HG03521 (cell line): ENCODE data around the gene TPRG1L.
A peak's percentile ranks its signal among the peaks of the same experiment; 100 is the strongest.
"Not testable (repeated sequence)": the region's sequence is repeated elsewhere in the genome, so short reads cannot be mapped to it uniquely, and the experiment has no call there.

Experiments
- ATAC-seq: cut with Tn5 transposase; IDR thresholded peaks from one replicate; pipeline ENCODE4 v1.9.1; 2021; ENCODE audit warnings: mild to moderate bottlenecking, moderate library complexity; ENCODE audit not compliant: unreplicated experiment

Gene TPRG1L

GRCh38 chr1:3607703-3608065 lies 17.1 kb upstream of the TPRG1L start:
- ATAC-seq = no peak

GRCh38 chr1:3608154-3608553 lies 16.7 kb upstream of the TPRG1L start:
- ATAC-seq = no peak

GRCh38 chr1:3609016-3609768 lies 15.6 kb upstream of the TPRG1L start:
- no peak for ATAC-seq

DNA sequence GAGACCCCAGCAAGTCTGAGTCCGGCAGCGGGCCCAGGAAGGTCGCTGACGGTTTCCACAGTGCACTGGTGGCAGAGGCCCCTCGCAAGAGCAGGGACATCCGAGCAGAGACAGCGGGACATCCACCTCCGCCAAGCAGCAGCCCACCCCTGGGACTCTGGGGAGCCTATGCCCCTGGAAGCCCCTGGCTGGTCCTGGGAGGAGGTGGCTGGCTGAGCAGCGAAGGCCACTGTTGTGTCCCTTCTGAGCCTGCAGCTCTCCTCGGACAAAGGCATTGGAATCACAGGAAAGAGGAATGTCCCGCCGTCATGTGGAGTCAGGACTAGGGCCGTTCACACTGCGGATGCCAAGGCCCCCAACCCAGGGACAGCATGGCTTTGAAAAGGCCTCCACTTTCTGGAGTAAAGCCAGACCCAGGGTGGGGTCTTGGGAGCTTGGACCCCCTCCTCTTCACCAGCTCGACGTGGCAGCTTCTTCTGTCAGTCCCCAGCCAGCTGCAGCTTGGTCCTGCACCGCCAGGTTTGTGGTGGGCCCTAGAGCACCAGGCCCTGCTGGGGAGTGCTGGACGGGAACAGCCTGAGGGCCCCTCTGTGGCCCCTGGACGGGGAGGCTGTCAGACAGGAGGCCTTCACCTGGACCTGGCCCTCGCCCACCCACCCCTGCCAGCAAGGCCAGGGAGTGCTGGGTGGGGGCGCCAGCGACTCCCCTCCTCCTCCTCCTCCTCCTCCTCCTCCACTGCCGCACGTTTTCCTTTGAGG lies 14.9 kb upstream of the TPRG1L start:
- no peak for ATAC-seq

DNA sequence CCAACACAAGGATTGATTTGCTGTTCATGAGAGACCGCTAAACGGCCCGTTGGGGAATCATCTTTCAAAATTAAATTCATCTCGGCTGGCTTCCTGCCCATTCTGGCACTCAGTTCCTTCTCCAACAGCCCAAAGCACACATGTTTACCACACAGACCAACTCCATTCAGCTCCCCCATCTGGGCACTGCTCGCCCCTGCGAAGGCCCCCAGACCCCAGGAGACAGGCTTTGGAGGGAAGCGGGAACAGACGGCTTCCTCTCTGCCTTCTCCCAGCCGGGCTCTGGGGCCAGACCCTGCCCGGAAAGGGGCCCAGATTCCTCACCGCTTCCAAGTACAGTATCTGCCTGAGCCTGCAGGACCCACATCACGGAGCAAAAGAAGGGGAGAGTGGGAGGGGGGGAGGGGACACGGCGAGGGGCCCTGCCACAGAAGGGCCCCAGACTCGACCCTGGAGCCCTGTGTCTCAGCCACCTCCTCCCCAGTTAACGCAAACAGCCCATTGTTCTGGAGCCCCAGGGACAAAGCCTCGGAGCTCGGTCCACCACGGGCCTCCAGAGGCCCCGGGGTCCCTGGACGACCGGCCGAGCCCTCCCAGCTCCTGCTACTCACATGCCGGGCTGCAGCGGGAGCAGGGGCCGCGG lies 14.2 kb upstream of the TPRG1L start:
- ATAC-seq = no peak

DNA sequence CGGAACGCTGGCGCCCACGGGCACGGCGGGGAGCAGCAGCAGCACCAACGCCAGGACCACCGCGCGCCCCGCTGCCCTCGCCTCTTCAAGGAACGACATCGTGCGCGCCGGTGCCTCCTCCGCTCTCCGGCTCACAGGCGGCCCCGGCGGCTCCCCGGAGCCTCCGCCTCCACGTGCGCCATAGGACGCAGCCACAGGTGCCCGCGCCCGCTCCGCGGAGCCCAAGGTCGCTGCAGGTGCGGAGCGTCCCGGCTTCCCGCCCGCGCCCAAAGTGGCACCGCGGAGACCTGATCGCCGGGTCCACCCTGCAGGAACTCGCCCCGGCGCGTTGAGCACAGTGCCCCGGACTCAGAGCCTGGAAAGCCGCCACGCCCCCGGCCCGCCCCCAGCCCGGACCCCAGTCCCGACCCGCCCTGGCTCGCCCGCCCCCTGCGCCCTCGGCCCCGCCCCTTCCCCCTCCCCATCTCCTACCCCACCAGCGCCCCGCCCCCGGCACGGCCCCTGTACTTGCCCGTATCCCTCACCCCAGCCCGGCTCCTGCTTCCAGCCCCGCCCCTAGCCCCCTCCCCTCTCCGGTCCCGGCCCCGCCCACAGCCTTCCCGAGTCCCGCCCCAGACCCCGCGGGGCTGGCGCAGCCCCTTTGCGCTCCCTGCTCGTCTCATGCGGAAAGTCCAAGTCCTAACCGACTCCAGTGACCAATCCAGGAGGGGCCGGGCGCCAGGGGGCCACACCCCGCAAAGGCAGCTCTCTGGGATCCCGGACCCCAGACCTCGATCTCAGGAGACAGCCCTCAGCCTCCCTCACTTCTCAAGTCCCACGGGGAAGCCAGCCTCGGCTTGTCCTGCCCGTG lies 13.4 kb upstream of the TPRG1L start, which contains the start of gene MEGF6:
MEGF6 (minus strand) TSS at position 339 of the 850 bp plus-strand sequence; CDS start at position 99, 240 bp downstream.
- ATAC-seq = no peak

- no peak for ATAC-seq
These were observed 12.7 kb upstream of the TPRG1L start for GRCh38 chr1:3612123-3612522.

DNA sequence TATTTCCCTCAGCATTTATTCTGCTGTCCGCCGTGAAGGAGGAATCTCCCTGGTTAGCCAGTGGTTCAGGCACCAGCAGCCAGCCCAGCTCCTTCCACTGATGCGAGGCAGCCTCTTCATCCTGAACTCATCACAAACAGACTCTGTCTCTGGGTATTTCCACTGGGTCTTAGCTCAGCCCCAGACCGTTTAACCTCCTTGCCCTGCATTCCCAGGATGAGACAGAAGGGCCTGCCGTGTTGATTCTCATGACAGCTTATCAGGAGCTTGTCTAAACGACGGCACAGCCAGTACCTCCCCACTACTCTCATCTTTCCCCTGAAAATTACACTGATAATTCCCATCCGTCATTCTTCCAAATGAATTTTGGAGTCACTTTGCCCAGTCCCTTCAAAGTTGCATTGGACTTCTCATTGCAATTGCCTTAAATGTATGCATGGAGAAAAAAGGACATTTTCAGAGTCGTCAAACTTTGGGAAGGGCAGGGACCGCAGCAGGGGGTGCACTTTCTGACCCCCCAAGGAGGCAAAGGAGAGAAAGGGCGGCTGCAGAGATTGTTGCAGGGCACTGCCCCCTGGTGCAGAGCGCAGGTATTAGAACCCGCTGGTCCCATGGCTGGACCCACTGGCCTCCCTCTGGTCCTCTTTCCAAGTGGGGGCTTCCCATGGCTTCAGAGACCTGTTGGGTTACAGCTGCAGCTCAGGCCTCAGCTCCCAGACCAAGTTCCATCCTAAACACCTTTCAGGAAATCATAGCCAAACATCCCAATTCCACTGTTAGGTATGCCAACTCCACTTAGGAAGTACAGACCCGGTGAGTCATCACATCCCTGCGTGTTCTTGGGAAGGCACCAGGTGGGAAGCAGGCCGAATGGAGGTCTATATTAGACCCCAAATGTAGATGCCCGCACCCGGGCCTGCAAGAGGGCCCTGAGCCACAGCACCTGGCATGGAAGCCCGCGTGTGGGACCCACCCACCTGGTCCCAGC lies 9.8 kb upstream of the TPRG1L start:
- no peak for ATAC-seq

- ATAC-seq = no peak
These were observed 8.0 kb upstream of the TPRG1L start for GRCh38 chr1:3616861-3617260.

DNA sequence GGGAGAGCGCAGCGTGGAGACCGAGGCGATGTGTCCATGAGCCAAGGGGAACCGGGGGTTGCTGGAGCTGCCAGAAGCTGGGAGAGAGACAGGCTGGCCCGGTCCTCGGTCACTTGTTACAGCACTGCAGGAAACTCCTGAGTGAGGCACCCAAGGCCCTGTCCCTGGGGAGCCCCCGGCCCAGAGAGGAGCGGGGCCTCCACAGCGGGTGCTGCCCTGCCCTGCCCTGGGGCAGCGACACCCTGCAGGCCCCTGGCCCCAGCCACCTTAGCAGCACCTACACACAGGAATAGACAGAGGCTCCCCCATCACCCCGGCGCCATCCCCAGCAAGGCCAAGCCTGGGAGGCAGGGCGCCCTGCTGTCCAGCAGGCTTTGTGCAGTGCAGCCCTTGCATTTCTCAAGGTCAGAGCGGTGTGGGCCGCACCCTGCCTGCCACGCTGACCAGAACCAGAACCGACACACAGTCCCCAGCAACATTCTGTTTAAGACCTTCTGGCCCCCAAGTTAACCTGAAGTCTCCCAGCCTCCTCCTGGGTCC lies 6.9 kb upstream of the TPRG1L start:
- no peak for ATAC-seq

DNA sequence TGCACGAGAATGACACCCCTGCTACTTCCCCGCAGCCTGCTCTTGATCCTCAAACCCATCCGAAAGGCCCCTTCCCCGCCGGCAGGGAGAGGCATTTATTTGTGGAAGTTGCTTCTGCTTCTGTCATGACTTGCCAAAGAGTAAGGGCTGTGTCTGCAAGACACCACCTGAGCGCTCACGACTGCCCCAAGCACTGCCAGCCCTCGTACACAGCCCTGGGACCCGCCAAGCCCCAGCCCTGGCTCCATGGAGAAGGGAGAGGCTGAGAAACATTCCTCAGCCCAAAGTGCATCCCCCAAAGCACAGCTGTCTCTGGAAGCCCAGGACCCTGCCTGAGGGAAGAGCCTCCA lies 6.3 kb upstream of the TPRG1L start:
- ATAC-seq = no peak

GRCh38 chr1:3618881-3619671 lies 5.7 kb upstream of the TPRG1L start:
- no peak for ATAC-seq

DNA sequence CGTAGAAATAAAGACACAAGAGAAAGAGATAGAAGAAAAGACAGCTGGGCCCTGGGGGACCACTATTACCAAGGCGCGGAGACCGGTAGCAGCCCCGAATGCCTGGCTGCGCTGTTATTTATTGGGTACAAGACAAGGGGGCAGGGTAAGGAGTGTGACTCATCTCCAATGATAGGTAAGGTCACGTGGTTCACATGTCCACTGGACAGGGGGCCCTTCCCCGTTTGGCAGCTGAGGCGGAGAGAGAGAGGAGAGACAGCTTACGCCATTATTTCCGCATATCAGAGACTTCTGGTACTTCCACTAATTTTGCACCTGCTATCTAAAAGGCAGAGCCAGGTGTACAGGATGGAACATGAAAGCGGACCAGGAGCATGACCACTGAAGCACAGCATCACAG lies 4.1 kb upstream of the TPRG1L start:
- ATAC-seq = no peak

- ATAC-seq = not testable (repeated sequence)
These were observed 3.6 kb upstream of the TPRG1L start for GRCh38 chr1:3621151-3621671.

DNA sequence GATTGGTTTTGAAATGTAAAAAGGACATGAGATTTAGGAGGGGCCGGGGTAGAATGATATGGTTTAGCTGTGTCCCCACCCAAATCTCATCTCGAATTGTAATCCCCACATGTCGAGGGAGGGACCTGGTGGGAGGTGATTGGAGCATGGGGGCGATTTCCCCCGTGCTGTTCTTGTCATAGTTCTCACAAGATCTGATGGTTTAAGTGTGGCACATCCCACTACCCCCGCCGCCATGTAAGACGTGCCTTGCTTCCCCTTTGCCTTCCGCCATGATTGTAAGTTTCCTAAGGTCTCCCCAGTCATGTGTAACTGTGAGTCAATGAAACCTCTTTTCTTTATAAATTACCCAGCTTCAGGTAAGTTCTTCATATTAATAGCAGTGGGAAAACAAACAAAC lies 2.7 kb upstream of the TPRG1L start:
- not testable (repeated sequence) for ATAC-seq

DNA sequence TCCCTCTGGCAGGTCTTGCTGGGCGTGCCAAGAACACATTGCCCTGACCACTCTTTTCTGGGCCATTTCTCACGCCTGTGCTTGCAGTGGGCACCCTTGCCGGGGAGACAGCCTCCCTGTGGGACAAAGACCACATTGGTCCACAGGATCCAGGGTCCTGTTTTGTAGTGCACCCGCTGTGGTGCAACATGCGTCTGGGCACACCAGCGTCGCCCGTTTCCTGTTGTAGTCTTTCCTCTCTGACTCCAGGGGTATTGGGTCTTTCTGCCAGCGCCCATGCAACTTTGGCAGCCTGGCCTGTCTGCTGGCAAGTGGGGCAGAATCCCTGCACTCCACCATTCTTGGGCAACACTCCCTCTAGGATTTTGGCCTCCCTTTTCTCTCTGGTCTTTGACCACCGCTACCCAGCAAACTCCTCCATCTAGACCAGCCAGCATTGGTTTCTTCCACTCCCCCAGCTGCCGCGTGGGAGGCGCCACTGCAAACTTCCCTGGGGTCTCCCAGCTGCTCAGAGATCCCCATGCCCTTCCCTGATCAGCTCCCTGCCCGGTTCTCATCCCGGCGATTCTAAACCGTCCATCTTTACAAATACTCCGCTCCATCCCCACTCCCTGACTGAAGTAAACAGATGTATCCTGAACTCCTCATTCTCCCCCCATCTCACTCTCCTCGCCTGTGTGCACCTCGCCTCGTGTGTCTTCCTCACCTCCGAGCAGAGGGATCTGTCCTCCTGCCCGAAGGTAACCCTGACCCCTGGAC lies 1.2 kb upstream of the TPRG1L start:
- ATAC-seq = no peak

GRCh38 chr1:3625151-3625907 lies 514 bp downstream of the TPRG1L start:
- peak; percentile 12 for ATAC-seq
